Right lobe of liver (tissue), 4 donors: ENCODE measurements around the gene COL5A1.

ENCODE experiments used
- CTCF ChIP-seq, 4 donors: fragments of 200-600 bp in 3 of 4; fragments of 450-650 bp in 1 of 4; IDR thresholded peaks; one replicate each; pipeline versions ENCODE4 v1.5.1 to v1.8.0; 2016 to 2022; ENCODE audit warnings: antibody characterized with exemption in 4 of 4, mild to moderate bottlenecking in 2 of 4
- POLR2A ChIP-seq: fragments of 450-650 bp; IDR thresholded peaks from one replicate; pipeline ENCODE4 v1.6.1; 2017; ENCODE audit warnings: antibody characterized with exemption, mild to moderate bottlenecking
- donor health status: DM: no; HTN: no; CAD: no.
- donor health status: DM: no; HTN: no; CAD: no.
- donor health status: DM: no; HTN: yes; CAD: no.

GRCh38 chr9:134811673-134812342 is 170.2 kb downstream of the COL5A1 start:
- TF ChIP-seq CTCF (IDR thresholded peaks at IDR 0.05) (no peak), POLR2A (no peak)
